PC-9 (cell line): Measurements from ENCODE around the gene GJC2. TPM values are rescaled to one million over a fixed set of nuclear protein-coding genes. Genes with fewer than 3 reads are reported as not detected.

Experiments
- BruUV-seq: library from RNA; stranded (reverse); fragments of 400-500 nt; replicated peaks from 2 replicates; lab custom pipeline; 2021; lab: Mats Ljungman, UMichigan
- CTCF ChIA-PET: fragments of 300-600 bp; sonication (Branson Sonifier 250); formaldehyde crosslinking; loops from one replicate; lab custom pipeline; 2022; ENCODE audit warnings: antibody characterized with exemption; lab: Charles Lee
- POLR2A ChIA-PET: fragments of 300-600 bp; sonication (Branson Sonifier 250); formaldehyde crosslinking; loops from one replicate; lab custom pipeline; 2022; ENCODE audit warnings: antibody characterized with exemption; ENCODE audit not compliant: unreplicated experiment; lab: Charles Lee
- DNase-seq, 2 experiments: peaks; one replicate each; pipeline versions ENCODE4 v3.0.0 to v3.0.0-alpha.2; 2015 to 2022; ENCODE audit warnings: mixed read lengths in 1 of 2
- H2AFZ ChIP-seq: fragments of 200-600 bp; sonication (generic); 2 replicates; pipeline ENCODE4 v1.8.1; 2017; ENCODE audit warnings: antibody characterized with exemption
- H3F3A ChIP-seq: fragments of 200-600 bp; sonication (generic); 2 replicates; pipeline ENCODE4 v1.8.1; 2017; ENCODE audit warnings: antibody characterized with exemption, mild to moderate bottlenecking, low read depth; ENCODE audit not compliant: insufficient read depth
- H3K27ac ChIP-seq: fragments of 200-600 bp; sonication (generic); 2 replicates; pipeline ENCODE4 v1.6.1; 2016; ENCODE audit warnings: mixed run types
- H3K27me3 ChIP-seq: fragments of 200-600 bp; sonication (generic); 2 replicates; pipeline ENCODE4 v1.6.1; 2016; ENCODE audit warnings: low read depth, mixed run types; ENCODE audit not compliant: insufficient read depth
- H3K36me3 ChIP-seq: fragments of 200-600 bp; sonication (generic); 2 replicates; pipeline ENCODE4 v1.6.1; 2016; ENCODE audit warnings: low read depth, mixed run types
- H3K4me1 ChIP-seq: fragments of 200-600 bp; sonication (generic); replicated peaks from 2 replicates; pipeline ENCODE4 v1.6.1; 2016; ENCODE audit warnings: mixed run types; ENCODE audit not compliant: insufficient read depth
- H3K4me2 ChIP-seq: fragments of 200-600 bp; sonication (generic); 2 replicates; pipeline ENCODE4 v1.6.1; 2017; ENCODE audit warnings: mixed run types
- H3K4me3 ChIP-seq: fragments of 200-600 bp; sonication (generic); 2 replicates; pipeline ENCODE4 v1.6.1; 2016; ENCODE audit warnings: mixed run types
- H3K79me2 ChIP-seq: fragments of 200-600 bp; sonication (generic); 2 replicates; pipeline ENCODE4 v1.6.1; 2017; ENCODE audit warnings: low read depth, mixed run types
- H3K9me2 ChIP-seq: fragments of 200-600 bp; sonication (generic); 2 replicates; pipeline ENCODE4 v1.8.1; 2017; ENCODE audit warnings: mild to moderate bottlenecking; ENCODE audit not compliant: insufficient read depth
- H3K9me3 ChIP-seq: fragments of 200-600 bp; sonication (generic); 2 replicates; pipeline ENCODE4 v1.8.1; 2016; ENCODE audit warnings: low read depth; ENCODE audit not compliant: insufficient read depth
- H4K20me1 ChIP-seq: fragments of 200-600 bp; sonication (generic); 2 replicates; pipeline ENCODE4 v1.8.1; 2017; ENCODE audit not compliant: insufficient read depth
- EZH2 ChIP-seq: fragments of 200-600 bp; sonication (generic); IDR thresholded peaks from 2 replicates; pipeline ENCODE4 v1.8.0; 2017; ENCODE audit warnings: antibody characterized with exemption, low read depth
- intact Hi-C: fragments of 100-400 bp; cut with micrococcal nuclease; formaldehyde crosslinking; loops from one replicate; pipeline ENCODE4 v1.10.0; 2022; ENCODE audit not compliant: unreplicated experiment
- total RNA-seq: library from RNA; stranded (reverse); gene quantifications from 2 replicates; pipeline ENCODE4 v1.2.3, GENCODE V29; 2021
- TF ChIP-seq, protein P1 (sequence below): fragments of 200-600 bp; sonication (generic); conservative IDR thresholded peaks from 2 replicates; pipeline ENCODE4 v1.6.1; 2017; ENCODE audit warnings: mixed run types, antibody characterized with exemption, mild to moderate bottlenecking, moderate library complexity

GJC2 gene
- total RNA-seq, 1 experiment from 2014 or later = 2.1 TPM

DNA sequence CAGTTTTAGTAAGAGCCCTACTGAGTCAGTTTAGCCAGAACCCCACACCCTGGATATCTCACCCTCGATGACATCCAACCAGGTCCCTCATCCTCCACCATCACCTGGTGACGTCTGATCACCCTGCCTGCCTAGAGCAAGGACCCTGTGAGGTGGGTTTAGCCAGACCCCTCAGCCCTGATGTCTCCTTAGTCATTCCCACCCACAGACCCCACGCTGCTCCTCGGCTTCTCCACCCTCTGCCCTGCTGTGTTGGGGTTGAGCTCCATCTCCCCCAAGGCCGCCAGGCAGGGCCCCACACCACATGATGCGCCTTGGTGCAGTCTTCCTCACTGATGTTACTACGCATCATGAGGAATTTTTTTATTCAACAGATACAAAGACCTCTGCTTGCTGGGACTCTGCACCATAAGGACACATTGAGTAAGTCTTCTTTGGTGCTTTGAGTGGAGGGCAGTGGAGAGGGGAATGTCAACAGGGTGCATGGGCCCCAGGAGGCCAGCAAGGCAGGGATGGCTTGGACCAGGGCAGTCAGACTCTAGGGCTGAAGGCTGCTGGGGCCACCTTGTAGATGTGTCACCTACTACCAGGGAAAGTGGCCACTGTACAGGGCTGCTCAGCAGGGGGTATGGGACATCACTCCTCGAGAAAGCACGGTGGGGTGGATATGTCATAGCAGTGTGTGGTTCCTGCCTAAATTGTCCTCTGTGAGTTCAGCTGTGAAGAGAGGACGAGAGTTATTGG, 14.2 kb downstream of the GJC2 start:
- Histone ChIP-seq H2AFZ (no peak overlapping the region), H3K36me3 (no peaks in the 10 kb centered on the region), H3K27ac (no peak overlapping the region), H3K4me2 (peak overlapping the region; percentile 88; the same call in 1 of the 2 replicates), H3K4me3 (no peak overlapping the region), H3F3A (peaks cover 7% of the 10 kb centered on the region; the same call in 1 of the 2 replicates), H3K79me2 (0 out of 2 replicates have a peak, but pooled peaks cover 19% of the 10 kb centered on the region), H3K4me1 (peaks cover 13% of the 10 kb centered on the region), H4K20me1 (no peaks in the 10 kb centered on the region), H3K9me3 (no peaks in the 10 kb centered on the region), H3K27me3 (no peaks in the 10 kb centered on the region), H3K9me2 (no peaks in the 10 kb centered on the region)
- POLR2A ChIA-PET = interaction anchor here (0.6 kb wide), 1 partner anchor 264 kb away, joined by 4 read pairs; no protein-coding TSS in a partner anchor
- CTCF ChIA-PET = interaction anchor here (0.6 to 0.7 kb wide), 2 partner anchors 99 to 1424 kb away, joined by 3 to 6 read pairs; no protein-coding TSS in a partner anchor
- no TSS peak for BruUV-seq
- DNase-seq = no peak
- TF ChIP-seq, protein P1, sequence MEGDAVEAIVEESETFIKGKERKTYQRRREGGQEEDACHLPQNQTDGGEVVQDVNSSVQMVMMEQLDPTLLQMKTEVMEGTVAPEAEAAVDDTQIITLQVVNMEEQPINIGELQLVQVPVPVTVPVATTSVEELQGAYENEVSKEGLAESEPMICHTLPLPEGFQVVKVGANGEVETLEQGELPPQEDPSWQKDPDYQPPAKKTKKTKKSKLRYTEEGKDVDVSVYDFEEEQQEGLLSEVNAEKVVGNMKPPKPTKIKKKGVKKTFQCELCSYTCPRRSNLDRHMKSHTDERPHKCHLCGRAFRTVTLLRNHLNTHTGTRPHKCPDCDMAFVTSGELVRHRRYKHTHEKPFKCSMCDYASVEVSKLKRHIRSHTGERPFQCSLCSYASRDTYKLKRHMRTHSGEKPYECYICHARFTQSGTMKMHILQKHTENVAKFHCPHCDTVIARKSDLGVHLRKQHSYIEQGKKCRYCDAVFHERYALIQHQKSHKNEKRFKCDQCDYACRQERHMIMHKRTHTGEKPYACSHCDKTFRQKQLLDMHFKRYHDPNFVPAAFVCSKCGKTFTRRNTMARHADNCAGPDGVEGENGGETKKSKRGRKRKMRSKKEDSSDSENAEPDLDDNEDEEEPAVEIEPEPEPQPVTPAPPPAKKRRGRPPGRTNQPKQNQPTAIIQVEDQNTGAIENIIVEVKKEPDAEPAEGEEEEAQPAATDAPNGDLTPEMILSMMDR = no peak
- no peak for TF ChIP-seq EZH2
- intact Hi-C loops = loop anchor here (2.0 kb wide), 1 partner anchor 15 kb away; the partner anchor contains the start of gene GJC2

DNA sequence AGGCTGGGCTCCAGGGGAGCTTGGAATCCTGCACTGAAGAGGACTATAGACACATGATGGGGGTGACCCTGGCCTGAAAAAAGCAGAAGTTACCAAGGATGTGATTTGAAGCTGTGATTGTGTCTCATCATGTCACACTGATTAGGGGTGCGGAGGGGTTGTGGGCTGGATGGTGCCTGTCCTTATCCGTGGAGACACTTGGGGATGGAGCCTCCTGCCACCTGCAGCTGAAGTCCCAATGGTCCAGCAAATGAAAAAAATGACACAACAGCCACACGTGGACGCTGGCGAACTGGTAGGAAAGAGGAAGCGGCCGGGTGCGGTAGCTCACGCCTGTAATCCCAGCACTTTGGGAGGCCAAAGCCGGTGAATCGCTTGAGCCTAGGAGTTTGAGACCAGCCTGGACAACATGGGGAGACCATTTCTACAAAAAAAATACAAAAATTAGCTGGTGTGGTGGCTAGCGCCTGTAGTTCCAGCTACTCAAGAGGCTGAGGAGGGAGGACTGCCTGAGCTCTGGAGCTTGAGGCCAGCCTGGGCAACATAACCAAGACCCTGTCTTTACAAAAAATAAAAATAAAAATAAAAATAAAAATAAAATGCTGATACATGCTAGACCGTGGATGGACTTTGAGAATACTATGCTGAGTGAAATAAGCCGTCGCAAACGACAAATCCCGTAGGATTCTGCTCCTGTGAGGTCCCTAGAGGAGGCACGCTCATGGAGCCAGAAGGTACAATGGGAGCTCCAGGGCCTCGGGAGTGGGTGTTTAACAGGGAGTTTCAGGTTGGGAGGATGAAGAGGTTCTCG, 15.0 kb downstream of the GJC2 start:
- DNase-seq = no peak
- no peak for TF ChIP-seq EZH2
- TF ChIP-seq, protein P1 = no peak
- ChIA-PET POLR2A (interaction anchor here (0.6 to 1.0 kb wide), 6 partner anchors 7 to 105 kb away, joined by 3 to 9 read pairs (median 4); no protein-coding TSS in a partner anchor), CTCF (interaction anchor here (0.6 to 1.5 kb wide), 5 partner anchors 9 to 1425 kb away, joined by 3 to 11 read pairs (median 8); no protein-coding TSS in a partner anchor)
- Histone ChIP-seq H3K9me2 (no peaks in the 10 kb centered on the region), H3K4me2 (peak overlapping the region; percentile 88), H4K20me1 (no peaks in the 10 kb centered on the region), H3K36me3 (no peaks in the 10 kb centered on the region), H3F3A (peaks cover 7% of the 10 kb centered on the region; the same call in 1 of the 2 replicates), H3K79me2 (0 out of 2 replicates have a peak, but pooled peaks cover 21% of the 10 kb centered on the region), H3K27ac (peak overlapping the region; percentile 60), H2AFZ (peak overlapping the region; percentile 76; the same call in 1 of the 2 replicates), H3K27me3 (no peaks in the 10 kb centered on the region), H3K4me1 (peaks cover 13% of the 10 kb centered on the region), H3K9me3 (no peaks in the 10 kb centered on the region), H3K4me3 (peak overlapping the region; percentile 70; the same call in 1 of the 2 replicates)
- BruUV-seq = TSS peak; percentile 92
- intact Hi-C loops = loop anchor here (5.0 kb wide), 1 partner anchor 602 kb away; the partner anchor contains the start of gene ZNF678
